ENCODE data around the gene SLC25A29.
"Not testable (repeated sequence)": the region's sequence is repeated elsewhere in the genome, so short reads cannot be mapped to it uniquely, and the experiment has no call there.

The SLC25A29 gene

DNA sequence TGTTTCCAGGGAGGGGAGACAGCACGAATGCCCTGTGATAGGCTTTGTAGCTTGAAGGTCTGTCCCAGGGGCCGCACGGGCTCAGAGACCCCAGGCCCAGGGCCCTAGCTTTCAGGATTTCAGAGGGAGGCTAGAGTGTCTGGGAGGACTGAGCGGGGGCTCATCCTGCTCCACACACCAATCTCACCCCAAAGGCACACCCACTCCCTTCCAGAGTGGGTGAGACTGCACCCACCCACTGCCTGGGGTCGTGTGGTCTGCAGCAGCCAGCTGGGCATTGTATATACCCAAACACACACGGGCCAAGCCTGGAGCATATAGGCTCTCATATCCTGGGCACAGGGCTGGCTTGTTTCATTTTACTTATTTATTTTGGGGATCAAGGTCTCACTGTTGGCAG is 11.1 kb upstream of the SLC25A29 start:
- H3K9me3 ChIP-seq (ENCODE audit: low read depth, low read length), result no peaks in the 10 kb centered on the region
- DNase-seq (ENCODE audit: low read depth, low spot score), result no peak
- H3K4me3 ChIP-seq, result no peak overlapping the region
- no peak for TF ChIP-seq EZH2 (IDR thresholded peaks at IDR 0.05)
- no peak for TF ChIP-seq FOXP2 (optimal IDR thresholded peaks at IDR 0.05; ENCODE audit: control extremely low read depth, extremely low read length, insufficient read depth)
- TF ChIP-seq POLR2AphosphoS5 (IDR thresholded peaks at IDR 0.05; ENCODE audit: borderline replicate concordance, low read depth, low read length), result no peak
- no peak overlapping the region for H3K9ac ChIP-seq (ENCODE audit: insufficient read length)
- no peak overlapping the region for H3K27ac ChIP-seq
- H3K36me3 ChIP-seq (ENCODE audit: insufficient read depth, low read length), result no peaks in the 10 kb centered on the region

DNA sequence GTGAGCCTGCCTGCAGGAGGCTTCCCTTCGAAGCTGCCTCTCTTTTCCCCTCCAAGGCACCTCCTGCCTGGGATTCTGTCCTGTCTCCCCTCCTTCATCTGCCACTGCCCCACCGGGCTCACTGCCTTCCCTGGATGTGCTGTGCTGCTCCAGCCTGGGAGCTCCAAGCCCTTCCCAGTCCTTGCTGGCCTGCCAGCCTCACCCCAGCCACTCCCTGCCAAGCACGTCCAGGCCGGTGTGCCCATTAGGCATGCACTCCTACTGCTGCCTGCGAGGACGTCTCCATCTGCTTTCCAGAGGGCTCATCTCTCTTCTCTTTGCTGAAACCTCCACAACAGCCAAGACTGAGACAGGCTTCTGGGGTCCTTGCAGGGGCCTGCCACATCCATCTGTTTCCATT is 8.5 kb upstream of the SLC25A29 start:
- H3K4me3 ChIP-seq, result no peak overlapping the region
- H3K9me3 ChIP-seq (ENCODE audit: low read depth, low read length), result no peaks in the 10 kb centered on the region
- no peak overlapping the region for H3K27ac ChIP-seq
- no peaks in the 10 kb centered on the region for H3K36me3 ChIP-seq (ENCODE audit: insufficient read depth, low read length)
- no peak for DNase-seq (ENCODE audit: low read depth, low spot score)
- TF ChIP-seq EZH2 (IDR thresholded peaks at IDR 0.05) (no peak), POLR2AphosphoS5 (IDR thresholded peaks at IDR 0.05; ENCODE audit: borderline replicate concordance, low read depth, low read length) (no peak), FOXP2 (optimal IDR thresholded peaks at IDR 0.05; ENCODE audit: control extremely low read depth, extremely low read length, insufficient read depth) (no peak)
- no peak overlapping the region for H3K9ac ChIP-seq (ENCODE audit: insufficient read length)

DNA sequence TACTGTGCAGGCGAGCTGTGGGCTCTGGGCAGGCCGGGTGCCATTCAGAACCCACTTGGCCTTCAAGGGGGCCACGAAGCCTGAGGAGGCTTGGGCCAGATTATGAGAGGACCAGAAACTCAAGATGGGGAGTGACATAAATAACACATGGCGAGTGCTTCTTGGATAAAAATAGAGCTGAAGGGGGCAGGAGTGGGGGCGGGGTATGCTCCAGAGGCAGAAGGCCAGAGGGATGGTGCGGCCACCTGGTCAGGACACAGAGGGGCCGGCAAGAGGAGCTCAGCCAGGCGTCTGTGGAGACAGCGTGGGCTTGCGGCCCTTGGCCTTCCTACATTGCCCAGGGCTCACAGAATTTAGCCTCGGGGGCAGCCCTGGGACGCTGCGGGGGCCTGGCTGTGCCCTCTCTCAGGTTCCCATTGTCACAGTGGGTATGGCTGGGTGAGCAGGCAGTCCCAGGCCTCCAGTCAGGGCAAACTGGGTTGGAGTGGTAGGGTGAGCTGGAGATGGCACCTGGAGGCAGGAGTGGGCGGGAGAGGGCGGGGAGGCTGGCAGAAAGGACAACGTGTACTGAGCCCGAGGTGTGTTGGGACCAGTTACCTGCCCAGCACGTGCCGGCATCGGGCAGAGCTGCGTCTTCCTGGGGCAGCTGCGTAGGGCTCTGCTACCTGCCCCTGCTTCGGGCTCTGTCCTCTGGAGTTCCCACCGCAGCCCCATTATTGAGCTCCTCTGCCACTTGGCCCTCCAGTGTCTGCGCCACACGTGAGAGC is 7.4 kb upstream of the SLC25A29 start:
- no peak overlapping the region for H3K4me3 ChIP-seq
- no peaks in the 10 kb centered on the region for H3K9me3 ChIP-seq (ENCODE audit: low read depth, low read length)
- no peaks in the 10 kb centered on the region for H3K36me3 ChIP-seq (ENCODE audit: insufficient read depth, low read length)
- TF ChIP-seq EZH2 (IDR thresholded peaks at IDR 0.05), result no peak
- no peak for TF ChIP-seq FOXP2 (optimal IDR thresholded peaks at IDR 0.05; ENCODE audit: control extremely low read depth, extremely low read length, insufficient read depth)
- TF ChIP-seq POLR2AphosphoS5 (IDR thresholded peaks at IDR 0.05; ENCODE audit: borderline replicate concordance, low read depth, low read length), result no peak
- H3K27ac ChIP-seq, result no peak overlapping the region
- no peak for DNase-seq (ENCODE audit: low read depth, low spot score)
- H3K9ac ChIP-seq (ENCODE audit: insufficient read length), result no peak overlapping the region

DNA sequence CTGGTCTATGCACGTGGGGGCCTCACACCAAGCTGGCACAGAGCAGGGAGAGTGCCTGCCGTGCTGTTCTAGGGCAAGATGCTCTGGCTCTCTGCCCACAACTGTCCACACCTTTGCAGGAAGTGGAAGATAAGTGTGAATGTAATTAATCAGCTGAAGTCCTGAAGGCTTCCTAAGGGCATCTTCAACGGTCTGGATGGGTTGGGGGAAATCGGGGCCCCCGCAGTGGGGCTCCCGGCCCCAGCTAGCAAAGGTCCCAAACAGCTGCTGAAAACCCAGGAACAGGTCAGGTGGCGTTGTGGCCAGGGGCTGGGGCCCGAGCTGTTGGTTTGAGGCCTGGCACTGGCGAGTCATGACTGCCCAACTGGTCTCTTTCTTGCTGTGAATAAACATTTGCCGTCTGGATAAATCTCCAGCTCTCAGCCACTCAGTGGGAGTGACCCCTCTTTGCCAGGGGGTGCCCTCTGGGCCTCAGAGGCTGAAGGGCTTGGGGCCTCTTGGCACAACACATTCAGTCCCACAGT is 6.7 kb upstream of the SLC25A29 start:
- Histone ChIP-seq H3K9me3 (ENCODE audit: low read depth, low read length) (no peaks in the 10 kb centered on the region), H3K9ac (ENCODE audit: insufficient read length) (no peak overlapping the region), H3K4me3 (no peak overlapping the region), H3K36me3 (ENCODE audit: insufficient read depth, low read length) (no peaks in the 10 kb centered on the region), H3K27ac (no peak overlapping the region)
- DNase-seq (ENCODE audit: low read depth, low spot score), result no peak
- no peak for TF ChIP-seq EZH2 (IDR thresholded peaks at IDR 0.05)
- TF ChIP-seq FOXP2 (optimal IDR thresholded peaks at IDR 0.05; ENCODE audit: control extremely low read depth, extremely low read length, insufficient read depth), result no peak
- TF ChIP-seq POLR2AphosphoS5 (IDR thresholded peaks at IDR 0.05; ENCODE audit: borderline replicate concordance, low read depth, low read length), result no peak

DNA sequence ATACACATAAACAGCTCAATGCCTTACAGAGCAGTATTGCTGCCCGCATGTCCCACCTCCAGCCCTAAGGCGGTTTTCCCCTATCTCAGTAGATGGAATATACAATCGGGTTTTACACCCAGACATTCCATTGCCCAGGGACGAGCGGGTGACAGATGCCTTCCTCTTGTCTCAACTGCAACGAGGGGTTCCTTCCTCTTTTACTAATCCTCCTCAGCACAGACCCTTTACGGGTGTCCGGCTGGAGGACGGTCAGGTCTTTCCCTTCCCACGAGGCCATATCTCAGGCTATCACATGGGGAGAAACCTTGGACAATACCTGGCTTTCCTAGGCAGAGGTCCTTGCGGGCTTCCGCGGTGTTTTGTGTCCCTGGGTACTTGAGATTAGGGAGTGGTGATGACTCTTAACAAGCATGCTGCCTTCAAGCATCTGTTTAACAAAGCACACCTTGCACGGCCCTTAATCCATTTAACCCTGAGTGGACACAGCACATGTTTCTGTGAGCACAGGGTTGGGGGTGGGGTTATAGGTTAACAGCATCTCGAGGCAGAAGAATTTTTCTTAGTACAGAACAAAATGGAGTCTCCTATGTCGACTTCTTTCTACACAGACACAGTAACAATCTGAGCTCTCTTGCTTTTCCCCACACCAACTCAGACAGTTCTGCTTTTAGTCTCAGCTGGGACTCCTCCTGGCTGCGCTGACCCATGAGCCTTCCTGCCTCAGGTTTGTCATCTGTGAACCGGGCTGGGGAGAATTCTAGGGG is 6.0 kb upstream of the SLC25A29 start:
- not testable (repeated sequence) for H3K36me3 ChIP-seq (ENCODE audit: insufficient read depth, low read length); H3K4me3 ChIP-seq; H3K27ac ChIP-seq; DNase-seq (ENCODE audit: low read depth, low spot score); H3K9ac ChIP-seq (ENCODE audit: insufficient read length); H3K9me3 ChIP-seq (ENCODE audit: low read depth, low read length)

DNA sequence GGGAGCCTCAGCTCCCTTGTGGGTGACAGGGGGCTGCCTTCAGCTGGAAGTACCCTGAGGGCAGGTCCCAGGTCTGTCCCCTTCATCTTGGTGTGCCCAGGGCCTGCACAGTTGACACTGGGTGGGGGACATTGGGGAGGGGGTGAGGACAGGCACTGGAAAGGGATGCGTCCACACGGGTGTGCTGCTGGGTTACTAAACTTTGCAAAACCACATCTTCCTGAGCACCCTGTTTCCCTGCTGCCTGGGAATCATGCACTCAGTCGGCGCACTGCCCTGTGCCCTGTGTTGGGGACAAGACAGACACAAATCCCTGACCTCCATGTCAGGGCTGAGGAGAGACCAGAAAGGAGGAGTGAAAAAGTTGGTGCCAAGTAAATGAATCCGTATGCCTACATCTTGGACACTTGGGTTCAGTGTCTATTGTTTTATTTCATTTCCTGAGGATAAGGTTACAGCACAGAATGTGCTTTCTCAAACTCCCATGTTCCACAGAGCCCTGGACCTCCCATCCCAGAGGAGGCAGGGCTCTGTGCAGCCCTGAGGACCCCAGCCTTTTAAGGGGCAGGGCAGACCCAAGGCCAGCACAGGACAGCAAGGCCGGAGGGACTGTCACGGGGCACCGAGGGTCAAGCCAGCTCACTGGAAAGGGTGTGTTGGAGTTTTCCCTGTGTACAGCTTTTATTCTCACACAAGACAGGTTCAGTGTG is 2.9 kb upstream of the SLC25A29 start:
- H3K27ac ChIP-seq, result no peak overlapping the region
- no peak overlapping the region for H3K4me3 ChIP-seq
- H3K9ac ChIP-seq (ENCODE audit: insufficient read length), result no peak overlapping the region
- no peak for DNase-seq (ENCODE audit: low read depth, low spot score)
- H3K36me3 ChIP-seq (ENCODE audit: insufficient read depth, low read length), result no peaks in the 10 kb centered on the region
- H3K9me3 ChIP-seq (ENCODE audit: low read depth, low read length), result no peaks in the 10 kb centered on the region
- no peak for TF ChIP-seq FOXP2 (optimal IDR thresholded peaks at IDR 0.05; ENCODE audit: control extremely low read depth, extremely low read length, insufficient read depth)
- TF ChIP-seq POLR2AphosphoS5 (IDR thresholded peaks at IDR 0.05; ENCODE audit: borderline replicate concordance, low read depth, low read length), result no peak
- TF ChIP-seq EZH2 (IDR thresholded peaks at IDR 0.05), result no peak

DNA sequence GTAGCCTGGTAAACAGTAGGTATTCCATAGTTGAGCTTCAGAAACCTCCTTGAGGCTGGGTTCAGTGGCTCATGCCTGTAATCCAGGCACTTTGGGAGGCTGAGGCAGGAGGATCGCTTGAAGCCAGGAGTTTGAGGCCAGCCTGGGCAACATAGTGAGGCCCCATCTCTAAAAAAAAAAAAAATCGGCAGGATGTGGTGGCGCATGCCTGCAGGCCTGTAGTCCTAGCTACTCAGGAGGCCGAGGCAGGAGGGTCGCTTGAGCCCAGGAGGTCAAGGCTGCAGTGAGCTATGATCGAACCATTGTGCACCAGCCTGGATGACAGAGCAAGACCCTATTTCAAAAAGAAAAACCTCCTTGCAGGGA is 2.2 kb upstream of the SLC25A29 start:
- not testable (repeated sequence) for H3K9ac ChIP-seq (ENCODE audit: insufficient read length); H3K27ac ChIP-seq; DNase-seq (ENCODE audit: low read depth, low spot score); H3K9me3 ChIP-seq (ENCODE audit: low read depth, low read length); H3K36me3 ChIP-seq (ENCODE audit: insufficient read depth, low read length); H3K4me3 ChIP-seq
- TF ChIP-seq POLR2AphosphoS5 (IDR thresholded peaks at IDR 0.05; ENCODE audit: borderline replicate concordance, low read depth, low read length), result peak; percentile 15; the same call in 1 of the 2 replicates

DNA sequence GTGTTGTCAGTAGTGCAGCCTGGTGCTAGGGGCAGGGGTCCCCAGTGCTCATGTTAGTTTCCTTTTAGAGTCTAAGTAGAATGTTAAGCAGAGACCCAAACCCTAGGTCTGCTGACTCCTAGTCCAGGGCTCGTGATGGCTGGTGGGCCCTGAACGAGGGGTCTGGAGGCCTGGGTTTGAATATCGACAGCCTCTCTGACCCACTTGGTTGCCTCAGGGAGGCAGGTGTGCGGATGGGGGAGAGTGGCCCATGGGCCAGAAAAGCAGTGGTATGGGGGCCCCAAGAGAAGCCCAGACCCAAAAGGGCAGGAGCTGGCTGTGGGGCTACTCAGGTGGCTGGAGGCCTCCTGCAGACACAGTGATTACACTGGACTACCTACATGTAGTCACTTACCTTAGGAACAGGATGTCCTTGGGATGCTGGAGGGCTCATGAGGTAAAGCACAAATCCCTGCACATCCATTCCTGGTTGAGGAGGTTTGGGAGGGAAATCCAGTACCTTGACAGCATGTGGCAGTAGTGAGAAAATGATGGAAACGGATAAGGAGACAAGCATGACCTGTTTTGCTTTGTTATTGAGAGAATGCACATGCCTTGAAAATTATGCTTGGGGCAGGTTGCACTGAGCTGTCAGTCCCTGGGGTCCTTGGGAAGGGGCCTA is 1.7 kb upstream of the SLC25A29 start:
- TF ChIP-seq POLR2AphosphoS5 (IDR thresholded peaks at IDR 0.05; ENCODE audit: borderline replicate concordance, low read depth, low read length), result no peak
- no peak for TF ChIP-seq EZH2 (IDR thresholded peaks at IDR 0.05)
- TF ChIP-seq FOXP2 (optimal IDR thresholded peaks at IDR 0.05; ENCODE audit: control extremely low read depth, extremely low read length, insufficient read depth), result no peak
- H3K27ac ChIP-seq, result no peak overlapping the region
- H3K9me3 ChIP-seq (ENCODE audit: low read depth, low read length), result no peaks in the 10 kb centered on the region
- DNase-seq (ENCODE audit: low read depth, low spot score), result no peak
- H3K9ac ChIP-seq (ENCODE audit: insufficient read length), result peak overlapping the region; percentile 51
- peak overlapping the region; percentile 93 for H3K4me3 ChIP-seq
- no peaks in the 10 kb centered on the region for H3K36me3 ChIP-seq (ENCODE audit: insufficient read depth, low read length)
